GF-D8 (cell line): ENCODE measurements around the gene TUBA4B.
"Not testable (repeated sequence)": the region's sequence is repeated elsewhere in the genome, so short reads cannot be mapped to it uniquely, and the experiment has no call there.

Experiments
- DNase-seq: peaks from one replicate; lab custom pipeline; 2025; lab: John Stamatoyannopoulos, UW

Gene TUBA4B

DNA sequence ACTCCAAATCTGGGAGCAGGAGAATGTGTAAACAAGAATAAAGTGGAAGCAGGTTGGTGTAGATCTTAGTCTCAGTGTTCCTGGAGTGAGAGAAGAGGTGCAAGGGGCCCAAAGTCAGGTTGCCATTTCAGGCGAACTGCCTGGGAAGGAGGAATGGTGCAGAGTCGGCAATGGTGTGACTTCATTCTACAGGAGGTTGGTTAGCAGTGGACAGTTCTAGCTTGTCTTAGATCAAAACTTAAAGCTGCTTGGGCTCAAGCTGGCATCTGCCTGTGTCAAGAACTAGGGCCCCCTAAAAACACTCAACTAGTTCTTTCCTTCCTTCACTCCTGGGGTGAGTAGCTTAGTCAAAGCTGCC, 4.2 kb upstream of the TUBA4B start:
- no peak for DNase-seq

- peak; percentile 80 for DNase-seq
Measured at GRCh38 chr2:219249203-219249980, 3.7 kb upstream of the TUBA4B start.

- peak; percentile 79 for DNase-seq
Measured at GRCh38 chr2:219250049-219250781, 2.8 kb upstream of the TUBA4B start.

DNA sequence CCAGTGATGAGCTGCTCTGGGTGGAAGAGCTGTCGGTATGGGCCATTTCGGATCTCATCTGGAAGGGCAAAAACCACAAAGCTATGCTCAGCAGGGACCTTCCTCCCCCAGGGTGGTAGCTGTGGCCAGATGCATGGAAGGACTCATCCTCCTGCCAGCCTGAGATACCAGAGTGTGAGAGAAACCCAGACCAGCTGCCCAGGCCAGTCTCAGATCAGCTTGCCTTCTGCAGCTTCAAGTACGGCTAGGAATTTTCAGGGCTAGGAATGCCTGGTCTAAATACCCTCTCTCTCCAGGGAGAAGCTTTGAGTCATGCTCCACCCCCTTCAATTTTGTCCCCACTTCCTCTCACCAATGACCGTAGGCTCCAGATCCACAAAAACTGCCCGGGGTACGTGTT, 1.4 kb upstream of the TUBA4B start:
- DNase-seq, result no peak

DNA sequence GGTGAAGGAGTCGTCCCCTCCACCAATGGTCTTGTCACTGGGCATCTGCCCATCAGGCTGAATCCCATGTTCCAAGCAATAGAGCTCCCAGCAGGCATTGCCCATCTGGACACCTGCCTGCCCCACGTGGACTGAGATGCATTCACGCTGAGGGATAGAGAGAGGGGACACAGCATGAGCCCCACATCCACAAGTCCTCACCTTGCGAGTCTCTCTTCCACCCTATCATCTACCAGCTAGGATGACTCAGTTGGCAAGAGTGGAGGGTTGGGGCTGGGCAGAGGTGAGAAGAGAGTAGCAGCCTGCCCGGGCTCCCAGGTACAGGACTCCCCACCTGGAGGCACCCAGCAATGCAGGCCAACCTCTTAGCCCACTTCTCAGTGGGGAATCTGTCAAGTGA, 959 bp upstream of the TUBA4B start:
- DNase-seq, result no peak

- DNase-seq, result no peak
Measured at GRCh38 chr2:219252570-219252899, 508 bp upstream of the TUBA4B start.

GRCh38 chr2:219253753-219254589, 928 bp downstream of the TUBA4B start, which contains the start of gene TUBA4A:
TSS of gene TUBA4A (minus strand) at chr2:219253918. CDS start at chr2:219253858, 60 bp downstream.
- peak; percentile 29 for DNase-seq

DNA sequence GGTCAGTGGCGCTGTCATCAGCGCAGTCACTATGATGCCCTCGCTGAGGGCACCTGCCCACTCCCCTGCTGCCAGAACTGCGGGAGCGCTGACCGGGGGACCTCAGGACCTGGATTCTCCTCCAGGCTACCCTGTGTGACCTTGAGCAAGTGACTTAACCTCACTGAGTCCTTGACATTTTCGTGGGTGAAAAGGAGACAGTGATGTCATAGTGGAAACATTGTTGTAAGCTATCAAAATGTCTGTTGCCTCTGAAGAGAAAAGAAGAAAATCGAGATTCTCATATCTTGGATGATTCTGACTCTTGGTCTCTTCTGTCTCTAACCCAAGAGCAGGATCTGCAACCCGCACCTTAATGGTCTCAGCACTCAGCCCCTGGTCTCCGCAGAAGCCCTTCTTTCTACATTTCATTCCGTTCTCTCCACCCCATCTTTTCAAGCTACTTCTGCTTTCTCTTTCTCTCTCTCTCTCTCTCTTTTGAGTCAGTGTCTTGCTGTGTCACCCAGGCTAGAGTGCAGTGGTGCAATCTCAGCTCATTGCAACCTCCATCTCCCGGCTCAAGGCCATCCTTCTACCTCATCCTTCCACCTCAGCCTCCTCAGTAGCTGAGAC, 1.7 kb downstream of the TUBA4B start:
- DNase-seq, result peak; percentile 75

GRCh38 chr2:219258942-219259341, 5.9 kb downstream of the TUBA4B start:
- not testable (repeated sequence) for DNase-seq

- DNase-seq, result no peak
Measured at GRCh38 chr2:219261024-219261855, 8.2 kb downstream of the TUBA4B start.

- no peak for DNase-seq
Measured at GRCh38 chr2:219266232-219266631, 13.2 kb downstream of the TUBA4B start.

GRCh38 chr2:219266886-219267285, 13.8 kb downstream of the TUBA4B start:
- no peak for DNase-seq

GRCh38 chr2:219268294-219268693, 15.3 kb downstream of the TUBA4B start:
- no peak for DNase-seq

DNA sequence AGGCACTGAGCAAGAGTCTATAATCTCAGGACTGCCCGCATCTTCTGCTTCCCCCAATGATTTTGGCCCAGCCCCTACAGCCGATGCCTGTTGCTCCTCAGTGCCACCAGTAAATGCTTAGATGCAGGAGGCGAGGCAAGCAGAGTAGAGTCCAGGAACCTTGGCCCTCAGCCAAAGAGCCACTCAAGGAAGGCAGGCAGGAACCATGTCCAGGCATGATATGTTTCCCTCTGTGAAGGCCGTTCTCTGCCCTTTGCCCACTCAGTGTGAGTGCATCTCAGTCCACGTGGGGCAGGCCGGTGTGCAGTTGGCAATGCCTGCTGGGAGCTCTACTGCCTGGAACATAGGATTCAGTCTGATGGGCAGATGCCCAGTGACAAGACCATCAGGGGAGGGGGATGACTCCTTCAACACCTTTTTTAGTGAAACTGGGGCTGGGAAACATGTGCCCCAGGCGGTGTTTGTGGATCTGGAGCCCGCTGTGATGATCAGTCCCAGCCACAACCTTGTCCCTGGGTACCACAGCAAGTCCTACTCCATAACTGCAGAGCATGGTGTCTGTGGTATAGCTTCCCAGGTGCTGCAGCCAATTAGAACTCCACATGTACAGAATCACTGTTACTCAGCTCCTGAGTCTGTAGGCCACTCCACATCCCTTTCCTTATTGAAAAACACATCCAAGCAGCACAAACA, 16.5 kb downstream of the TUBA4B start:
- no peak for DNase-seq

GRCh38 chr2:219270055-219270372, 17.0 kb downstream of the TUBA4B start:
- DNase-seq, result no peak

DNA sequence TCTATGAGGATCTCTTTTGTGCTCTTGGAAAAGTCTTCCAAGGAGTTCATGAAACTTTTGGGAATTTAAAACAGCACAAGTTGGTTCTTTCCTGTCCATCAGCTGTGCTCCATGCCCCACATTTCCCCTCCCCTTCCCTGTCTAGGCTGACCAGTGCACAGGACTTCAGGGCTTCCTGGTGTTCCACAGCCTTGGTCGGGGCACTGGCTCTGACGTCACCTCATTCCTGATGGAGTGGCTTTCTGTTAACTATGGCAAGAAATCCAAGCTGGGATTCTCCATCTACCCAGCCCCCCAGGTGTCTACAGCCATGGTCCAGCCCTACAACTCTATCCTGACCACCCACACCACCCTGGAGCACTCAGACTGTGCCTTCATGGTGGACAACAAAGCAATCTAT, 18.0 kb downstream of the TUBA4B start:
- no peak for DNase-seq

DNA sequence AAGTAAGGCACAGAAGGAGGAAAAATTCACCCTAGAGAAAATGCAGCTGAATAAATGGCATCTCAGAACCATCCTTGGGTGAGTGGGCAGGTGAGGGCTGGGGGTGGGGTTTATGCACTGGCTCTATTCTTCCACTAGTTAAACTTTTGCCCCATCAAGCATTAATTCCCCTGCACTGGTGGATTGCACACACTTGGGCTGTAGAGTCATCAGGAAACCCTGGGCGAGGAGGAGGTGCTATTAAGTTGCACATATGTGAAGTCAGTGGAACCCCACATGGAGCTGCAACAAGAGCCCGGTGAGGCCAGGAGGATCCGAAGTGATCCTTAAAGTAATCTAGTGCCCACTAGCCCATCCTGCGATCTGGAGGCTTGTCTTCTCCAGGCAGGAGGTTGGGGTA, 19.3 kb downstream of the TUBA4B start:
- no peak for DNase-seq

DNA sequence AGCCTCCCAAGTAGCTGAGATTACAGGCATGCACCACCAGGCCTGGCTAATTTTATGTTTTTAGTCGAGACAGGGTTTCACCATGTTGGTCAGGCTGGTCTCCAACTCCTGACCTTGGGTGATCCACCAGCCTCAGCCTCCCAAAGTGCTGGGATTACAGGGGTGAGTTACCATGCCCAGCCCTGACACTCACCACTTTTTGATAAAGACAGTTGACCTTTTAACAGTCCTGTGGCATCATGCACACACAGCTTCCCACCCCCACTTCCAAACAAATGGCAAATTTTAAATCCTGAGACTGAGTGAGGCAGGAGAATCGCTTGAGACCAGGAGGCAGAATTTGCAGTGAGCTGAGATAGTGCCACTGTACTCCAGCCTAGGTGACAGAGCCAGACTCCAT, 20.0 kb downstream of the TUBA4B start:
- no peak for DNase-seq

DNA sequence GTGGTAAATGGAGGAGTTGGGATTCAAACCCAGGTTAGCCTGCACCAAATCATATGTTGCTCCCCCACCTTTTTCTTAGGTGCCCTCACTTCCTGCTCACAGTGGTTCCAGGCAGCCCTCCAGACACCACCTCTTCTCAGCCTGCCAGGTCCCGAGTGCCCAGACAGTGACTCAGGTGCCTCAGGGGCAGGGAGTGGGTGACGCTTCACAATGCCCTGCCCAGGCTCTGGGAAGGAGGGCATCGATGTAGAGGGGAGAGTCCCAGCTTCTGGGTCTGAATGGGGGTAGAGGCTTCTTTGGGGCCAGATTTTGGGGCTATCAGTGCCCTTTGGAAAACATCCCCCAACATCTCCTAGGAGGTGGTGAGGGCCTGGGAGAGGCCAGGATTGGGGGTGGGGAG, 20.9 kb downstream of the TUBA4B start:
- DNase-seq, result no peak

GRCh38 chr2:219274361-219274921, 21.4 kb downstream of the TUBA4B start:
- no peak for DNase-seq
